ENCODE results near the gene STRADB.
"Not testable (repeated sequence)": the region's sequence is repeated elsewhere in the genome, so short reads cannot be mapped to it uniquely, and the experiment has no call there.

DNA sequence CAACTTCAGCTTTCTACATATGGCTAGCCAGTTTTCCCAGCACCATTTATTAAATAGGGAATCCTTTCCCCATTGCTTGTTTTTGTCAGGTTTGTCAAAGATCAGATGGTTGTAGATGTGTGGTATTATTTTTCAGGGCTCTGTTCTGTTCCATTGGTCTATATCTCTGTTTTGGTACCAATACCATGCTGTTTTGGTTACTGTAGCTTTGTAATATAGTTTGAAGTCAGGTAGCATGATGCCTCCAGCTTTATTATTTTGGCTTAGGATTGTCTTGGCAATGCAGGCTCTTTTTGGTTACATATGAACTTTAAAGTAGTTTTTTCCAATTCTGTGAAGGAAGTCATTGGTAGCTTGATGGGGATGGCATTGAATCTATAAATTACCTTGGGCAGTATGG, 23.2 kb upstream of the STRADB start:
- TF ChIP-seq, protein P1, sequence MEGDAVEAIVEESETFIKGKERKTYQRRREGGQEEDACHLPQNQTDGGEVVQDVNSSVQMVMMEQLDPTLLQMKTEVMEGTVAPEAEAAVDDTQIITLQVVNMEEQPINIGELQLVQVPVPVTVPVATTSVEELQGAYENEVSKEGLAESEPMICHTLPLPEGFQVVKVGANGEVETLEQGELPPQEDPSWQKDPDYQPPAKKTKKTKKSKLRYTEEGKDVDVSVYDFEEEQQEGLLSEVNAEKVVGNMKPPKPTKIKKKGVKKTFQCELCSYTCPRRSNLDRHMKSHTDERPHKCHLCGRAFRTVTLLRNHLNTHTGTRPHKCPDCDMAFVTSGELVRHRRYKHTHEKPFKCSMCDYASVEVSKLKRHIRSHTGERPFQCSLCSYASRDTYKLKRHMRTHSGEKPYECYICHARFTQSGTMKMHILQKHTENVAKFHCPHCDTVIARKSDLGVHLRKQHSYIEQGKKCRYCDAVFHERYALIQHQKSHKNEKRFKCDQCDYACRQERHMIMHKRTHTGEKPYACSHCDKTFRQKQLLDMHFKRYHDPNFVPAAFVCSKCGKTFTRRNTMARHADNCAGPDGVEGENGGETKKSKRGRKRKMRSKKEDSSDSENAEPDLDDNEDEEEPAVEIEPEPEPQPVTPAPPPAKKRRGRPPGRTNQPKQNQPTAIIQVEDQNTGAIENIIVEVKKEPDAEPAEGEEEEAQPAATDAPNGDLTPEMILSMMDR (conservative IDR thresholded peaks at IDR 0.05; ENCODE audit: low read depth, low read length) = not testable (repeated sequence)
- not testable (repeated sequence) for TF ChIP-seq EZH2 (IDR thresholded peaks at IDR 0.05; ENCODE audit: borderline replicate concordance, low read depth, low read length, poor library complexity, severe bottlenecking)
